ENCODE data around the gene ITPK1.

The ITPK1 gene

DNA sequence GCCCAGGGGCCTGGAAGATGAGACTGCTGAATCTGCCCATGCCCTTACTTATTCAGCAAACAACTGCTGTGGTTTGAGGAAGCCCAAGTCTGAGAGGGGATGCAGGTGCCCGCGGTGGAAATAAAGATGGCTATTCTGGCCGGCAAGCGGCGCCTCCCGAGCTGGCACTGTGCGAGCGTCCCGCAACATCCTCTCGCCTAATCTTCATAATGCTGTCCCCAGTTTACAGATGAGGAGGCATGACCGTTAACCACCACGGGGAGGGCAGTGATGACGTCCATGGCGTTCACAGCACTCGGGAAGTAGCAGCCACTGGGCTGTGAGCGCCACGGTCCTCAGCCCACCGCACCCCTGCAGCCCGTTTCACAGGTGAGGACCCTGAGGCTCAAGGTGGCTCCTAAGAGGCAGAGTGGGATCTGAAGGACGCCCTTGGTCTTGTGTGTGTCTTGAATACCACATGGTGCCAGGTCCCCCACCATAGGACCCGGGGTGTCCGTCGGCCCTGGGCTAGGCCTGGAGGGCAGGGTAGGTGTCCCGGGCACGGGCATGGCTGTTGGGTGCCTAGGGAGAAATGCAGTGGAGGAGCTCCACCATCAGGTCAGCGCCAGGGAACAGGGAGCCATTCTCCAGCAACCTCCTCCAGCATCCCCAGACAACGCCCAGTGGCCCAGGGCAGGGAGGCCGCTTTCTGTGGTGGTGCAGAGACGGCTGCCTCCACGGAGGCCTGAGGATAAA, 172.6 kb downstream of the ITPK1 start:
- no peak overlapping the region for H3K27ac ChIP-seq (ENCODE audit: low read length)
- no peak overlapping the region for H3K9ac ChIP-seq (ENCODE audit: low read length)
- no peaks in the 10 kb centered on the region for H3K9me3 ChIP-seq (ENCODE audit: insufficient read depth, low read length)
- H3K36me3 ChIP-seq (replicated peaks; ENCODE audit: low read depth, low read length), result no peaks in the 10 kb centered on the region
- H3K79me2 ChIP-seq (ENCODE audit: low read length), result no peaks in the 10 kb centered on the region
- no peak overlapping the region for H3K4me3 ChIP-seq (ENCODE audit: low read length)
- no peaks in the 10 kb centered on the region for H3K4me1 ChIP-seq (ENCODE audit: low read length)
- no peaks in the 10 kb centered on the region for H4K20me1 ChIP-seq (ENCODE audit: insufficient read depth, low read length)
- no peak overlapping the region for H2AFZ ChIP-seq (ENCODE audit: low read depth, low read length)
- TF ChIP-seq EZH2phosphoT487 (IDR thresholded peaks at IDR 0.05; ENCODE audit: low read depth), result no peak
- TF ChIP-seq, protein P1, sequence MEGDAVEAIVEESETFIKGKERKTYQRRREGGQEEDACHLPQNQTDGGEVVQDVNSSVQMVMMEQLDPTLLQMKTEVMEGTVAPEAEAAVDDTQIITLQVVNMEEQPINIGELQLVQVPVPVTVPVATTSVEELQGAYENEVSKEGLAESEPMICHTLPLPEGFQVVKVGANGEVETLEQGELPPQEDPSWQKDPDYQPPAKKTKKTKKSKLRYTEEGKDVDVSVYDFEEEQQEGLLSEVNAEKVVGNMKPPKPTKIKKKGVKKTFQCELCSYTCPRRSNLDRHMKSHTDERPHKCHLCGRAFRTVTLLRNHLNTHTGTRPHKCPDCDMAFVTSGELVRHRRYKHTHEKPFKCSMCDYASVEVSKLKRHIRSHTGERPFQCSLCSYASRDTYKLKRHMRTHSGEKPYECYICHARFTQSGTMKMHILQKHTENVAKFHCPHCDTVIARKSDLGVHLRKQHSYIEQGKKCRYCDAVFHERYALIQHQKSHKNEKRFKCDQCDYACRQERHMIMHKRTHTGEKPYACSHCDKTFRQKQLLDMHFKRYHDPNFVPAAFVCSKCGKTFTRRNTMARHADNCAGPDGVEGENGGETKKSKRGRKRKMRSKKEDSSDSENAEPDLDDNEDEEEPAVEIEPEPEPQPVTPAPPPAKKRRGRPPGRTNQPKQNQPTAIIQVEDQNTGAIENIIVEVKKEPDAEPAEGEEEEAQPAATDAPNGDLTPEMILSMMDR (IDR thresholded peaks at IDR 0.05; ENCODE audit: low read depth, low read length), result no peak
- no peak overlapping the region for H3K4me2 ChIP-seq (ENCODE audit: low read length)
- no peaks in the 10 kb centered on the region for H3K27me3 ChIP-seq (ENCODE audit: low read depth, low read length)

GRCh38 chr14:92942576-92942975, 173.1 kb downstream of the ITPK1 start:
- Histone ChIP-seq H2AFZ (ENCODE audit: low read depth, low read length) (no peak overlapping the region), H3K4me1 (ENCODE audit: low read length) (peaks cover 2% of the 10 kb centered on the region), H3K79me2 (ENCODE audit: low read length) (no peaks in the 10 kb centered on the region), H3K4me3 (ENCODE audit: low read length) (no peak overlapping the region), H3K27me3 (ENCODE audit: low read depth, low read length) (no peaks in the 10 kb centered on the region), H4K20me1 (ENCODE audit: insufficient read depth, low read length) (no peaks in the 10 kb centered on the region), H3K36me3 (replicated peaks; ENCODE audit: low read depth, low read length) (no peaks in the 10 kb centered on the region), H3K9ac (ENCODE audit: low read length) (no peak overlapping the region), H3K4me2 (ENCODE audit: low read length) (no peak overlapping the region), H3K27ac (ENCODE audit: low read length) (no peak overlapping the region), H3K9me3 (ENCODE audit: insufficient read depth, low read length) (no peaks in the 10 kb centered on the region)
- no peak for TF ChIP-seq EZH2phosphoT487 (IDR thresholded peaks at IDR 0.05; ENCODE audit: low read depth)
- TF ChIP-seq, protein P1 (IDR thresholded peaks at IDR 0.05; ENCODE audit: low read depth, low read length), result no peak

DNA sequence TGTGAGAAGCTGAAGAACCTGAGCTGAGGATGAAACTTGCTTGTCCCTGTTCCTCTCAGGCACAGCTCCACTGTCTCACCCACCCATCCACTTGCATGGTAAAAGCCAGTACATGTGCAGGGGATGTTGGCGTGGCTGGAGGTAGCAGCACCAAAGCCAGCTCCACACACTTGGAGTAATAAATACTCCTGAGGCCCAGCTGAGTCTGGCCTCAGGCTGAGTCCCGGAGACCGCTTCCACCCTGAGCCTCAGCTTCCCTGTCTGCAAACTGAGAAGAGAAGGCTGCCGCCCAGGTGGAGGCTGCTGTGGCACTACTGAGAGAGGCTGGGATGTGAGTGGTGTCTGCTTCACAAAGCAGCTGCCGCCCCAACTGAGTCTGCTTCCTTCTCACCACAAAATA, 173.6 kb downstream of the ITPK1 start:
- Histone ChIP-seq H3K27me3 (ENCODE audit: low read depth, low read length) (no peaks in the 10 kb centered on the region), H3K4me3 (ENCODE audit: low read length) (no peak overlapping the region), H3K4me1 (ENCODE audit: low read length) (peaks cover 6% of the 10 kb centered on the region), H4K20me1 (ENCODE audit: insufficient read depth, low read length) (no peaks in the 10 kb centered on the region), H3K36me3 (replicated peaks; ENCODE audit: low read depth, low read length) (no peaks in the 10 kb centered on the region), H2AFZ (ENCODE audit: low read depth, low read length) (no peak overlapping the region), H3K4me2 (ENCODE audit: low read length) (no peak overlapping the region), H3K9ac (ENCODE audit: low read length) (no peak overlapping the region), H3K9me3 (ENCODE audit: insufficient read depth, low read length) (no peaks in the 10 kb centered on the region), H3K79me2 (ENCODE audit: low read length) (no peaks in the 10 kb centered on the region), H3K27ac (ENCODE audit: low read length) (no peak overlapping the region)
- TF ChIP-seq EZH2phosphoT487 (IDR thresholded peaks at IDR 0.05; ENCODE audit: low read depth), result no peak
- TF ChIP-seq, protein P1 (IDR thresholded peaks at IDR 0.05; ENCODE audit: low read depth, low read length), result no peak

GRCh38 chr14:92941531-92941930, 174.2 kb downstream of the ITPK1 start:
- Histone ChIP-seq H3K36me3 (replicated peaks; ENCODE audit: low read depth, low read length) (no peaks in the 10 kb centered on the region), H3K4me3 (ENCODE audit: low read length) (no peak overlapping the region), H3K27ac (ENCODE audit: low read length) (no peak overlapping the region), H3K4me1 (ENCODE audit: low read length) (peaks cover 7% of the 10 kb centered on the region), H3K9me3 (ENCODE audit: insufficient read depth, low read length) (no peaks in the 10 kb centered on the region), H3K4me2 (ENCODE audit: low read length) (no peak overlapping the region), H3K9ac (ENCODE audit: low read length) (no peak overlapping the region), H4K20me1 (ENCODE audit: insufficient read depth, low read length) (no peaks in the 10 kb centered on the region), H3K27me3 (ENCODE audit: low read depth, low read length) (no peaks in the 10 kb centered on the region), H3K79me2 (ENCODE audit: low read length) (no peaks in the 10 kb centered on the region), H2AFZ (ENCODE audit: low read depth, low read length) (no peak overlapping the region)
- TF ChIP-seq, protein P1 (IDR thresholded peaks at IDR 0.05; ENCODE audit: low read depth, low read length), result no peak
- no peak for TF ChIP-seq EZH2phosphoT487 (IDR thresholded peaks at IDR 0.05; ENCODE audit: low read depth)
